Measurements from ENCODE around the gene PRXL2C.
A peak's percentile ranks its signal among the peaks of the same experiment; 100 is the strongest.
"Not testable (repeated sequence)": the region's sequence is repeated elsewhere in the genome, so short reads cannot be mapped to it uniquely, and the experiment has no call there.

The PRXL2C gene

GRCh38 chr9:96655198-96655851 is at the start of gene PRXL2C:
PRXL2C (minus strand) TSS chr9:96655317; CDS start chr9:96655281, 36 bp downstream.
- peak; percentile 93 for DNase-seq

GRCh38 chr9:96700721-96701375 is 45.7 kb upstream of the PRXL2C start:
- DNase-seq: not testable (repeated sequence)

- no peak for DNase-seq
These were observed 36.2 kb upstream of the PRXL2C start for GRCh38 chr9:96691326-96691725.

- DNase-seq: no peak
These were observed 33.8 kb upstream of the PRXL2C start for GRCh38 chr9:96688745-96689464.

GRCh38 chr9:96688187-96688586 is 33.1 kb upstream of the PRXL2C start:
- DNase-seq: no peak

- peak; percentile 71 for DNase-seq
These were observed 31.7 kb upstream of the PRXL2C start for GRCh38 chr9:96686638-96687335.

- DNase-seq: no peak
These were observed 25.8 kb upstream of the PRXL2C start for GRCh38 chr9:96680812-96681499.

GRCh38 chr9:96674906-96675538 is 19.9 kb upstream of the PRXL2C start:
- no peak for DNase-seq

- DNase-seq: not testable (repeated sequence)
These were observed 18.7 kb upstream of the PRXL2C start for GRCh38 chr9:96673786-96674185.

GRCh38 chr9:96668868-96669534 is 13.9 kb upstream of the PRXL2C start:
- no peak for DNase-seq

GRCh38 chr9:96667363-96667728 is 12.2 kb upstream of the PRXL2C start:
- DNase-seq: no peak

- peak; percentile 74 for DNase-seq
These were observed 11.7 kb upstream of the PRXL2C start for GRCh38 chr9:96666653-96667362.

GRCh38 chr9:96665789-96666188 is 10.7 kb upstream of the PRXL2C start:
- DNase-seq: no peak

- DNase-seq: no peak
These were observed 8.5 kb upstream of the PRXL2C start for GRCh38 chr9:96663506-96664120.

- no peak for DNase-seq
These were observed 6.6 kb upstream of the PRXL2C start for GRCh38 chr9:96661711-96662110.

GRCh38 chr9:96660692-96661248 is 5.7 kb upstream of the PRXL2C start:
- no peak for DNase-seq

GRCh38 chr9:96654450-96655197 is 493 bp downstream of the PRXL2C start:
- peak; percentile 96 for DNase-seq

GRCh38 chr9:96651626-96652025 is 3.5 kb downstream of the PRXL2C start:
- peak; percentile 28 for DNase-seq

- no peak for DNase-seq
These were observed 5.3 kb downstream of the PRXL2C start for GRCh38 chr9:96649620-96650324.
